Epidermal melanocyte (primary cell): ENCODE data around the gene TMEM135.

ENCODE experiments used
- DNase-seq: peaks from one replicate; pipeline ENCODE4 v3.0.0; 2011; ENCODE audit warnings: low spot score; ENCODE audit not compliant: insufficient read length

The TMEM135 gene

GRCh38 chr11:87299041-87299481 lies 261.3 kb downstream of the TMEM135 start:
- no peak for DNase-seq

GRCh38 chr11:87300640-87301380 lies 263.1 kb downstream of the TMEM135 start:
- DNase-seq: no peak

- no peak for DNase-seq
Observed at GRCh38 chr11:87301785-87302540, 264.2 kb downstream of the TMEM135 start.

GRCh38 chr11:87304412-87304811 lies 266.7 kb downstream of the TMEM135 start:
- DNase-seq: no peak

- no peak for DNase-seq
Observed at GRCh38 chr11:87306262-87306851, 268.6 kb downstream of the TMEM135 start.

- DNase-seq: no peak
Observed at GRCh38 chr11:87307101-87307500, 269.4 kb downstream of the TMEM135 start.

- no peak for DNase-seq
Observed at GRCh38 chr11:87315229-87315628, 277.5 kb downstream of the TMEM135 start.

- no peak for DNase-seq
Observed at GRCh38 chr11:87316491-87316890, 278.8 kb downstream of the TMEM135 start.

- no peak for DNase-seq
Observed at GRCh38 chr11:87317441-87317840, 279.7 kb downstream of the TMEM135 start.

- no peak for DNase-seq
Observed at GRCh38 chr11:87320123-87320522, 282.4 kb downstream of the TMEM135 start.

GRCh38 chr11:87322568-87322967 lies 284.8 kb downstream of the TMEM135 start:
- no peak for DNase-seq

- DNase-seq: no peak
Observed at GRCh38 chr11:87323899-87324298, 286.2 kb downstream of the TMEM135 start.

- no peak for DNase-seq
Observed at GRCh38 chr11:87324817-87325489, 287.2 kb downstream of the TMEM135 start.

- DNase-seq: no peak
Observed at GRCh38 chr11:87325490-87325872, 287.7 kb downstream of the TMEM135 start.

GRCh38 chr11:87326594-87326993 lies 288.9 kb downstream of the TMEM135 start:
- no peak for DNase-seq

- no peak for DNase-seq
Observed at GRCh38 chr11:87329172-87329571, 291.4 kb downstream of the TMEM135 start.

GRCh38 chr11:87330187-87330601 lies 292.5 kb downstream of the TMEM135 start:
- no peak for DNase-seq

GRCh38 chr11:87331273-87331672 lies 293.5 kb downstream of the TMEM135 start:
- no peak for DNase-seq

- DNase-seq: no peak
Observed at GRCh38 chr11:87338046-87338639, 300.4 kb downstream of the TMEM135 start.

GRCh38 chr11:87339416-87339815 lies 301.7 kb downstream of the TMEM135 start:
- no peak for DNase-seq

- DNase-seq: no peak
Observed at GRCh38 chr11:87347441-87347840, 309.7 kb downstream of the TMEM135 start.
